PC-3 (cell line): ENCODE data around the gene JARID2. TPM values are rescaled to one million over a fixed set of nuclear protein-coding genes. Genes with fewer than 3 reads are reported as not detected.
A peak's percentile ranks its signal among the peaks of the same experiment; 100 is the strongest.
"Not testable (repeated sequence)": the region's sequence is repeated elsewhere in the genome, so short reads cannot be mapped to it uniquely, and the experiment has no call there.

ENCODE experiments used
- ATAC-seq: fragments of 200-7000 bp; cut with Tn5 transposase; 2 replicates; pipeline ENCODE4 v1.9.1; 2020; ENCODE audit warnings: mild to moderate bottlenecking, moderate library complexity
- BruUV-seq: library from RNA; stranded (reverse); fragments of 400-500 nt; replicated peaks from 2 replicates; lab custom pipeline; 2021; lab: Mats Ljungman, UMichigan
- CTCF ChIA-PET: fragments of 300-600 bp; sonication (Branson Sonifier 250); formaldehyde crosslinking; loops from one replicate; lab custom pipeline; 2022; ENCODE audit warnings: antibody characterized with exemption; lab: Charles Lee
- POLR2A ChIA-PET: fragments of 300-600 bp; sonication (Branson Sonifier 250); formaldehyde crosslinking; loops from one replicate; lab custom pipeline; 2022; ENCODE audit warnings: antibody characterized with exemption; ENCODE audit not compliant: unreplicated experiment; lab: Charles Lee
- DNase-seq: peaks from one replicate; pipeline ENCODE4 v3.0.0-alpha.2; 2015
- H2AFZ ChIP-seq: fragments of 300-600 bp; sonication (generic); 2 replicates; pipeline ENCODE4 v1.6.0; 2016; ENCODE audit warnings: antibody characterized with exemption, low read length
- H3F3A ChIP-seq: fragments of 300-600 bp; sonication (generic); one replicate; pipeline ENCODE4 v1.6.0; 2017; ENCODE audit warnings: antibody characterized with exemption, low read length, control low read depth, mild to moderate bottlenecking; ENCODE audit not compliant: unreplicated experiment
- H3K27ac ChIP-seq: fragments of 300-600 bp; sonication (generic); 2 replicates; pipeline ENCODE4 v1.5.1; 2016; ENCODE audit warnings: mild to moderate bottlenecking, low read length
- H3K27me3 ChIP-seq: fragments of 300-600 bp; sonication (generic); 2 replicates; pipeline ENCODE4 v1.6.1; 2016; ENCODE audit warnings: low read length, mixed read lengths
- H3K36me3 ChIP-seq: fragments of 300-600 bp; sonication (generic); 2 replicates; pipeline ENCODE4 v1.6.1; 2016; ENCODE audit warnings: low read depth, mixed run types, low read length, mixed read lengths
- H3K4me1 ChIP-seq: fragments of 300-600 bp; sonication (generic); 2 replicates; pipeline ENCODE4 v1.5.1; 2016; ENCODE audit warnings: low read length; ENCODE audit not compliant: insufficient read depth
- H3K4me2 ChIP-seq: fragments of 300-600 bp; sonication (generic); 2 replicates; pipeline ENCODE4 v1.6.0; 2016; ENCODE audit warnings: low read length
- H3K4me3 ChIP-seq: fragments of 300-600 bp; sonication (generic); 2 replicates; pipeline ENCODE4 v1.5.1; 2016; ENCODE audit warnings: mild to moderate bottlenecking, low read length, mixed read lengths
- H3K79me2 ChIP-seq: fragments of 300-600 bp; sonication (generic); 2 replicates; pipeline ENCODE4 v1.6.1; 2017; ENCODE audit warnings: low read length, mixed read lengths
- H3K9ac ChIP-seq: fragments of 300-600 bp; sonication (generic); 2 replicates; pipeline ENCODE4 v1.6.0; 2016; ENCODE audit warnings: mild to moderate bottlenecking, low read length
- H3K9me2 ChIP-seq: fragments of 300-600 bp; sonication (generic); replicated peaks from 2 replicates; pipeline ENCODE4 v1.6.1; 2016; ENCODE audit warnings: mixed run types, low read length, mixed read lengths
- H3K9me3 ChIP-seq: fragments of 300-600 bp; sonication (generic); 2 replicates; pipeline ENCODE4 v1.6.1; 2016; ENCODE audit warnings: low read length, mixed read lengths
- H4K20me1 ChIP-seq: fragments of 300-600 bp; sonication (generic); 2 replicates; pipeline ENCODE4 v1.6.1; 2016; ENCODE audit warnings: low read length, mixed read lengths
- EZH2 ChIP-seq: fragments of 300-600 bp; sonication (generic); IDR thresholded peaks from one replicate; pipeline ENCODE4 v1.6.1; 2017; ENCODE audit warnings: antibody characterized with exemption, mild to moderate bottlenecking, low read length; ENCODE audit not compliant: unreplicated experiment
- EZH2phosphoT487 ChIP-seq: fragments of 300-600 bp; sonication (generic); IDR thresholded peaks from 2 replicates; pipeline ENCODE4 v1.6.1; 2018; ENCODE audit warnings: mild to moderate bottlenecking, antibody characterized with exemption, low read length, borderline replicate concordance
- intact Hi-C: fragments of 100-400 bp; cut with micrococcal nuclease; formaldehyde crosslinking; loops from 2 replicates; pipeline ENCODE4 v1.9.0; 2023
- total RNA-seq: library from RNA; depleted of rRNA; stranded (reverse); fragments of >200 nt; gene quantifications from 2 replicates; pipeline ENCODE4 v1.2.3, GENCODE V29; 2014
- TF ChIP-seq, protein P1 (sequence below): fragments of 300-600 bp; sonication (generic); conservative IDR thresholded peaks from 2 replicates; pipeline ENCODE4 v1.5.1; 2017; ENCODE audit warnings: antibody characterized with exemption, low read depth, mild to moderate bottlenecking, low read length

Gene JARID2
- total RNA-seq, 1 experiment from 2014 or later, result 11.0 TPM

DNA sequence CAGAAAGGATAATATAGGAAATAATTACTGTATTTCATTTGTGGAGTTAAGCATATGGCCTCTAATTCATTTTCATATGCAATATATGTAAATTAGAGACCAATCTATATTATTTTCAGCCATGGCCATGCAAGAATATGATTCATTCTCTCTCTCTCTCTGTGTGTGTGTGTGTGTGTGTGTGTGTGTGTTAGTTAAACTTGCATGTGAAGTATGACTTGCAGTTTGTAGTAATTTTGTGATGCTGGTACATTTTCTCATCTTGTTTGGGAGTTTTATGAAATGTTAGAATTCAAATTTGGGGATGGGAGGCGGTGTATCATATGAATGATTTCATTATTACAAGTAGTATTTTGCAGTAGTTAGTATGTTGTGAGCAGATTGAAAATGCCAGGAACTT is 74.8 kb downstream of the JARID2 start:
- peak; percentile 13 for DNase-seq

DNA sequence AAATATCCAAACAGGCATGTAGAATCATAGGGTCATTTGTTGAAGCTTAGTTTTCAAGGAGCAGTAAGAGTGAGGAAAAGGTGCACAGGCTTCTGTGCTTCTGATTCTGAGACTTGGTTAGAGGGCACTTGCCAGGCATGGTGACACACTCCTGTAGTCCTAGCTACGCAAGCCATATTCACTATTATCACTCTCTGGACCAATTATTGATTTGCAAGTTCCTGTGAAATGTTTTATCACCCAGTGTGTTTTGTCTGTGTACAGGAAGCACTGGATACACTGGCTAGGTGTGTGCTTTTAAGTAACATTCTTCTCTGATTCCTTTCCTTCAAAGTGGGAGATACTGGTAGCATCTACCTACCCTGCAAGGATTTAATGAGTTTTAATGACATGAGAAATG is 76.3 kb downstream of the JARID2 start:
- ChIA-PET POLR2A (interaction anchor here (0.6 kb wide), 1 partner anchor 154 kb away, joined by 4 read pairs; no protein-coding TSS in a partner anchor), CTCF (no interaction called here)
- BruUV-seq, result no TSS peak
- H3K9me3 ChIP-seq, result no peaks in the 10 kb centered on the region
- H2AFZ ChIP-seq, result no peak overlapping the region
- TF ChIP-seq, protein P1, sequence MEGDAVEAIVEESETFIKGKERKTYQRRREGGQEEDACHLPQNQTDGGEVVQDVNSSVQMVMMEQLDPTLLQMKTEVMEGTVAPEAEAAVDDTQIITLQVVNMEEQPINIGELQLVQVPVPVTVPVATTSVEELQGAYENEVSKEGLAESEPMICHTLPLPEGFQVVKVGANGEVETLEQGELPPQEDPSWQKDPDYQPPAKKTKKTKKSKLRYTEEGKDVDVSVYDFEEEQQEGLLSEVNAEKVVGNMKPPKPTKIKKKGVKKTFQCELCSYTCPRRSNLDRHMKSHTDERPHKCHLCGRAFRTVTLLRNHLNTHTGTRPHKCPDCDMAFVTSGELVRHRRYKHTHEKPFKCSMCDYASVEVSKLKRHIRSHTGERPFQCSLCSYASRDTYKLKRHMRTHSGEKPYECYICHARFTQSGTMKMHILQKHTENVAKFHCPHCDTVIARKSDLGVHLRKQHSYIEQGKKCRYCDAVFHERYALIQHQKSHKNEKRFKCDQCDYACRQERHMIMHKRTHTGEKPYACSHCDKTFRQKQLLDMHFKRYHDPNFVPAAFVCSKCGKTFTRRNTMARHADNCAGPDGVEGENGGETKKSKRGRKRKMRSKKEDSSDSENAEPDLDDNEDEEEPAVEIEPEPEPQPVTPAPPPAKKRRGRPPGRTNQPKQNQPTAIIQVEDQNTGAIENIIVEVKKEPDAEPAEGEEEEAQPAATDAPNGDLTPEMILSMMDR, result no peak
- TF ChIP-seq EZH2phosphoT487 (no peak), EZH2 (no peak)
- DNase-seq (no peak), ATAC-seq (no peak)
- intact Hi-C loops, result loop anchor here (10.0 kb wide), 1 partner anchor 123 kb away; no protein-coding TSS in a partner anchor
- peaks cover 26% of the 10 kb centered on the region; the same call in 1 of the 2 replicates for H4K20me1 ChIP-seq
- H3F3A ChIP-seq, result peaks cover 4% of the 10 kb centered on the region
- H3K79me2 ChIP-seq, result peaks cover 99% of the 10 kb centered on the region
- no peaks in the 10 kb centered on the region for H3K36me3 ChIP-seq
- no peak overlapping the region for H3K9ac ChIP-seq
- H3K4me2 ChIP-seq, result peak overlapping the region; percentile 74; the same call in 1 of the 2 replicates
- no peaks in the 10 kb centered on the region for H3K9me2 ChIP-seq
- H3K27ac ChIP-seq, result no peak overlapping the region
- H3K4me1 ChIP-seq, result peaks cover 17% of the 10 kb centered on the region
- H3K27me3 ChIP-seq, result no peaks in the 10 kb centered on the region
- no peak overlapping the region for H3K4me3 ChIP-seq

More for the DNA sequence above, 74.8 kb downstream of the JARID2 start:
- no peak overlapping the region for H3K4me2 ChIP-seq
- no peak overlapping the region for H3K4me3 ChIP-seq
- no peaks in the 10 kb centered on the region for H3K36me3 ChIP-seq
- ATAC-seq, result no peak
- peaks cover 17% of the 10 kb centered on the region for H3K4me1 ChIP-seq
- intact Hi-C loops, result loop anchor here (10.0 kb wide), 1 partner anchor 124 kb away; no protein-coding TSS in a partner anchor
- TF ChIP-seq, protein P1, result no peak
- TF ChIP-seq EZH2, result no peak
- no peak for TF ChIP-seq EZH2phosphoT487
- H3K9me3 ChIP-seq, result no peaks in the 10 kb centered on the region
- CTCF ChIA-PET, result no interaction called here
- H4K20me1 ChIP-seq, result peaks cover 25% of the 10 kb centered on the region; the same call in 1 of the 2 replicates
- no TSS peak for BruUV-seq
- no peak overlapping the region for H3K9ac ChIP-seq
- H3K9me2 ChIP-seq, result no peaks in the 10 kb centered on the region
- no peak overlapping the region for H3K27ac ChIP-seq
- POLR2A ChIA-PET, result no interaction called here
- no peak overlapping the region for H2AFZ ChIP-seq
- peaks cover 4% of the 10 kb centered on the region for H3F3A ChIP-seq
- peaks cover 100% of the 10 kb centered on the region for H3K79me2 ChIP-seq
- no peaks in the 10 kb centered on the region for H3K27me3 ChIP-seq

DNA sequence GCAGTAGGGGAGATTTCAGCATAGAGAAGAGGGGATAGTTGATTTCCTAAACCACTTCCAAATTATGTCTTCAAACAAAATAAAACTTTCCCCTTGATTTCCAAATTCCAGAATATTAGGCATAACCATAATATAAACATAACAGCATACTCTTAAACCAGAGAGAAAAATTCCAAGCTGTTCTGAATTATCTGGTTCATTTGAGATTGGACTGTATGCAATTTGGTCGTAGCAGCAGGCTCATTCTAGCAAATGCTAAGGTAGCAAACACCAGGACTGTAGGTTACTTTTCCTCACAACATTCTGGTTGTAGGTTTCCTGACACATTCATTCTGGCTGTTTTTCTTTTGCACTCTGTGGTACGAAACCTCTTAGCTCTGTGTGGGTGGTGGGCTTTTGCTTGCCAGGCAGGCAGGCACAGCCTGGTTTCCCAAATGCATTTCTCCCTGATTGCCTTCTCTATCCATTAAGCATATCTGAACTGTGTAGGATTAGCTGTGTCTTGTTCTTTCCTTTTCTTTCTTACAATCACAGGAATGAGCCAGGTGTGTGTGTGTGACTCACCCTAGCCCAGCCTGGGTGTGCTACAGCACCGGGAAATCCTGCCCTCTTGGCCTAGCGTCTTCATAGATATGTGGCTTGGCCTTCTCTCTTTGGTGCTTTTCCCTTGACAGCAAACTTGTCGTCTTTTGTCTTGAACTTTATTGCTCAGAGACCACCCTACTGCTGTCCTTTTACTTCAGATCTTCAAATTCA is 77.1 kb downstream of the JARID2 start:
- no peaks in the 10 kb centered on the region for H3K27me3 ChIP-seq
- no TSS peak for BruUV-seq
- H3K4me1 ChIP-seq, result peaks cover 17% of the 10 kb centered on the region
- TF ChIP-seq, protein P1, result no peak
- TF ChIP-seq EZH2phosphoT487 (no peak), EZH2 (no peak)
- H2AFZ ChIP-seq, result no peak overlapping the region
- no peak overlapping the region for H3K9ac ChIP-seq
- peak overlapping the region; percentile 32 for H3K27ac ChIP-seq
- no peak overlapping the region for H3K4me3 ChIP-seq
- H3F3A ChIP-seq, result peaks cover 4% of the 10 kb centered on the region
- H3K9me3 ChIP-seq, result no peaks in the 10 kb centered on the region
- H3K9me2 ChIP-seq, result no peaks in the 10 kb centered on the region
- ChIA-PET POLR2A (no interaction called here), CTCF (no interaction called here)
- H3K4me2 ChIP-seq, result peak overlapping the region; percentile 74
- ATAC-seq (peak; percentile 95), DNase-seq (peak; percentile 69)
- intact Hi-C loops, result loop anchor here (10.0 kb wide), 1 partner anchor 122 kb away; no protein-coding TSS in a partner anchor
- peaks cover 34% of the 10 kb centered on the region; the same call in 1 of the 2 replicates for H4K20me1 ChIP-seq
- peaks cover 99% of the 10 kb centered on the region for H3K79me2 ChIP-seq
- H3K36me3 ChIP-seq, result no peaks in the 10 kb centered on the region

DNA sequence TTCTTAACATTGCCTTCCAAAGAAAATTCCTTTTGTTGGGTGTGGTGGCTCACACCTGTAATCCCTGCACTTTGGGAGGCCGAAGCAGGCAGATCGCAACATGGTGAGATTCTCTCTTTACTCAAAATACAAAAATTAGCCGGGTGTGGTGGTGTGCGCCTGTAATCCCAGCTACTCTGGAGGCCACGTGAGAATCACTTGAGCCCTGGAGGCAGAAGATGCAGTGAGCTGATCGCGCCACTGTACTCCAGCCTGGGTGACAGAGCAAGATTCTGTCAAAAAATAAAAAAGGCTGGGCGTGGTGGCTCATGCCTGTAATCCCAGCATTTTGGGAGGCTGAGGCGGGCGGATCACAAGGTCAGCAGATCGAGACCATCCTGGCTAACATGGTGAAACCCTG is 77.7 kb downstream of the JARID2 start:
- BruUV-seq, H3K36me3 ChIP-seq, H3F3A ChIP-seq, CTCF ChIA-PET, DNase-seq, H3K9ac ChIP-seq, H3K9me3 ChIP-seq, POLR2A ChIA-PET, H2AFZ ChIP-seq, H3K9me2 ChIP-seq, H3K27me3 ChIP-seq, H3K4me3 ChIP-seq, ATAC-seq: not testable (repeated sequence)
- Histone ChIP-seq H3K4me1 (peaks cover 21% of the 10 kb centered on the region), H3K27ac (peak overlapping the region; percentile 32), H4K20me1 (peaks cover 36% of the 10 kb centered on the region; the same call in 1 of the 2 replicates), H3K4me2 (peak overlapping the region; percentile 74), H3K79me2 (peaks cover 99% of the 10 kb centered on the region)
- intact Hi-C loops, result loop anchor here (10.0 kb wide), 1 partner anchor 121 kb away; no protein-coding TSS in a partner anchor
